LHCN-M2 (cell line): ENCODE results near the gene UCP3. TPM values are rescaled to one million over a fixed set of nuclear protein-coding genes. Genes with fewer than 3 reads are reported as not detected.

Experiments used
- DNase-seq: peaks from one replicate; pipeline ENCODE4 v3.0.0-alpha.2; 2012; ENCODE audit warnings: low read depth
- polyA plus RNA-seq: library from polyadenylated mRNA; unstranded; fragments of >200 nt; gene quantifications from one replicate; pipeline ENCODE4 v1.2.1, GENCODE V29; 2012; ENCODE audit warnings: missing spikeins
- total RNA-seq: library from RNA; depleted of rRNA; stranded (reverse); fragments of >200 nt; gene quantifications from 2 replicates; pipeline ENCODE4 v1.2.3, GENCODE V29; 2014; rRNA removed

The UCP3 gene
- total RNA-seq, result 0.71 and 1.1 TPM in 2 replicates
- 0.64 TPM for polyA plus RNA-seq

GRCh38 chr11:74008373-74009229 lies at the start of gene UCP3:
TSS of gene UCP3 (minus strand) at chr11:74009085. CDS start at chr11:74007042, 2,043 bp downstream.
- DNase-seq, result no peak

- peak; percentile 71 for DNase-seq
Observed at GRCh38 chr11:74057249-74058151, 48.6 kb upstream of the UCP3 start.

- peak; percentile 79 for DNase-seq
Observed at GRCh38 chr11:74055938-74056337, 47.1 kb upstream of the UCP3 start.

GRCh38 chr11:74050465-74050864 lies 41.6 kb upstream of the UCP3 start:
- no peak for DNase-seq

- DNase-seq, result no peak
Observed at GRCh38 chr11:74048993-74049392, 40.1 kb upstream of the UCP3 start.

- DNase-seq, result no peak
Observed at GRCh38 chr11:74044538-74044937, 35.7 kb upstream of the UCP3 start.

- no peak for DNase-seq
Observed at GRCh38 chr11:74043450-74043849, 34.6 kb upstream of the UCP3 start.

GRCh38 chr11:74037309-74037708 lies 28.4 kb upstream of the UCP3 start:
- peak; percentile 15 for DNase-seq

- no peak for DNase-seq
Observed at GRCh38 chr11:74035264-74035663, 26.4 kb upstream of the UCP3 start.

- DNase-seq, result no peak
Observed at GRCh38 chr11:74033046-74033445, 24.2 kb upstream of the UCP3 start.

GRCh38 chr11:74030723-74031676 lies 22.1 kb upstream of the UCP3 start:
- DNase-seq, result no peak

GRCh38 chr11:74025467-74026166 lies 16.7 kb upstream of the UCP3 start:
- peak; percentile 56 for DNase-seq

- peak; percentile 62 for DNase-seq
Observed at GRCh38 chr11:74024261-74025029, 15.6 kb upstream of the UCP3 start.

GRCh38 chr11:74023276-74023675 lies 14.4 kb upstream of the UCP3 start:
- no peak for DNase-seq

GRCh38 chr11:74022546-74022945 lies 13.7 kb upstream of the UCP3 start:
- no peak for DNase-seq

- no peak for DNase-seq
Observed at GRCh38 chr11:74021998-74022397, 13.1 kb upstream of the UCP3 start.

- DNase-seq, result no peak
Observed at GRCh38 chr11:74020539-74020938, 11.7 kb upstream of the UCP3 start.

- DNase-seq, result no peak
Observed at GRCh38 chr11:74019860-74020259, 11.0 kb upstream of the UCP3 start.

GRCh38 chr11:74019104-74019738 lies 10.3 kb upstream of the UCP3 start:
- DNase-seq, result no peak
